HG02610 (cell line): ENCODE measurements around the gene NFILZ.

Experiments used
- ATAC-seq: cut with Tn5 transposase; IDR thresholded peaks from one replicate; pipeline ENCODE4 v1.9.1; 2021; ENCODE audit warnings: mild to moderate bottlenecking, moderate library complexity; ENCODE audit not compliant: unreplicated experiment

Gene NFILZ, protein sequence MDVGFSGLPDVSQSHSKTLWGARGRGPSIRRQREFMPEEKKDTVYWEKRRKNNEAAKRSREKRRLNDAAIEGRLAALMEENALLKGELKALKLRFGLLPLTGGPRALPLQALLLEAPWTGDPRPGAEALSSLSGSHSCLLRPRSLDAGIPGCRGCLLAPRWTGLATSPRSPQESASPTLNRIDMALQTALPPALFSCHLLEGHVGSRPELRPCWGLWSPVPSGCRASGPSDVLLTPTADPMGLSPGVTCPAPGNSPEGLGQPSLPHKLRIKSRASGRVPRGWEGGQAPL

DNA sequence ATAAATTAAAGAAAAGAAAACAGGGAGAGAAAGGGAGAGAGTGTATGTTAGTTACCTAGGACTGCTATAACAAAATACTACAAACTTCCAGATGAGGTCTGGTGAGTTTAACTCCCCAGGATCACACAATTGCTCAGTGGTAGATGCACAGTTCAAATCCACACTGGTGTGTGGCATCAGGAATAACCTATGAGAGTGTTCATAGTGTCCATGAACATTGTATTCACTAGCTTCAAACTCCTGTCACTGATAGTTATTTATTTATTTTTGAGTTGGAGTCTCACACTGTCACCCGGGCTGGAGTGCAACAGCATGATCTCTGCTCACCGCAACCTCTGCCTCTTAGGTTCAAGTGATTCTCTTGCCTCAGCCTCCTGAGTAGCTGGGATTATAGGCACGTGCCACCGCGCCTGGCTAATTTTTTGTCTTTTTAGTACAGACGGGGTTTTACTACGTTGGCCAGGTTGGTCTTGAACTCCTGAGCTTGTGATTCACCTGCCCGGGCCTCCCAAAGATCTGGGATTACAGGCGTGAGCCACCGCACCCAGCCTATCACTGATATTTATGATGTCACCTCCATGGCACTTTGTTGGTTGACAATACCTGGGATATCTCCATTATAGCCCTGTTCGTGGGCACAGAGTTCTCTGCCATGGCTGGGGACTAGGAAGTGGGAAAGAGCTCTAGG, at the start of gene NFILZ:
NFILZ (plus strand) TSS at position 638 of the 688 bp plus-strand sequence. CDS start 46,133 bp downstream, outside the sequence.
- ATAC-seq, result no peak

DNA sequence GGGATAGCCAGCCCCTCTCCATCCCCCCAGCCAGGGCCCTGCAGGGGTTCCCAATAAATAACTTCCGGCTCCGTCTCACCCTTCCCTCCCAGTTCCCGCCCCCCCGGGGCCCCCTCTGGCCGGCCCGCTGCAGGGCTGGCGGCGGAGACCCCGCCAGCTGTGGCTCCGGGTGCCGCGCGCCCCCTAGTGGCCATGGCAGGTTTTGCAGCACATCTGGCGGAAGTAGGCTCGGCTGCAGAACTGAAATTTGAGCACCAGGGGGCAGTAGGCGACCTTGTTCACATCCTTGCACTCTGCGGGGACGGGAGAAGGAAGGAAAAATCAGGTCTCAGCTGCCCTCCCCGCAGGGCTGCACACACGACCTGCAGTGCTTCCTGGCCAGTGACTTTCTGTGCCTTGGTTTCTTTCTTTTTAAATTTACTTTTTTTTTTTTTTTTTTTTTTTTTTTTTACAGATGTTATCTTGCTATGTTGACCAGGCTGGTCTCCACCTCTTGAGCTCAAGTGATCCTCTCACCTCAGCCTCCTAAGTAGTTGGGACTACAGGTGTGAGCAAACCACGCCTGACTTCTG, 49.6 kb upstream of the NFILZ start:
- ATAC-seq, result no peak

DNA sequence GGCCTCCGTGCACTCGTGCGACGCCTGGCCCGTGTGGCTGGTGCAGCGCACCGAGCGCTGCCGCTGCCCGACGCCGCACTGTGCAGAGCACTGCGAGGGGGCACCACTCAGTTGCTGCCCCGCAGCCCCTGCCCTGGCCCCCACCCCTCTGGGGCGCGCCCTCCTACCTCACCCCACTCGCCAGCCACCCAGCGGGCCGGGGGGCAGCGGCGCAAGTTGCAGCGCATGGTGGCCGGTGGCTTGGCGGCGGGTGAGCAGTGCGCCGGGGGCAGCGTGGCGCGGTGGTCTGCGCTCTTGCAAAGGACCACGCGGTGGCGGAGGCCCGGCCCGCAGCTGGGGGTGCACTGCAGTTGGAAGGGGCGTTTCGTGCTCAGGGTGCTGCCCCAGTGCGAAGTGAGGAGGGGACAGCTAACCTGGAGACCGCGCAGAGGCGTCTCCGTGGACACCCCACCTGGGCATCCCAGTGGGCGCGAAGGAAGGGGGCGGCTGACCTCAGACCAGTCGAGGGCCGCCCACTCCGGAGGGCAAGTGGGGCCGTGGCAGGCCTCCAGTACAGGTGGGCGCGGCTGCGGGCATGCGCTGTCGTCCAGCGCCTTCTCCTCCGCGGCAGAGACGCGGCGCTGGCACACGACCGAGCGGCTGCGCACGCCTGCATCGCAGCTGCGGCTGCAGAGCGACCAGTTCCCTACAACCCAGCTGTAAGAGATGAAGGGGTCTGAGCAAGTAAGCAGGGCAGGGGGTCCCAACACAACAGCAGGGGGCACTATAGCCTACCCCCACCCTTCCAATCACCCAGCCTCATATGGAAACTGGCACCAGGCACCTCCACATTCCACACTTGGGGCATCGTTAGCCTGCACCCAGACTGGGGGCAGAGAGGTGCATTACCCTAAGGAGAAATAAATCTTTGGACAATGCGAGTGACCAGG, 45.2 kb upstream of the NFILZ start:
- no peak for ATAC-seq

DNA sequence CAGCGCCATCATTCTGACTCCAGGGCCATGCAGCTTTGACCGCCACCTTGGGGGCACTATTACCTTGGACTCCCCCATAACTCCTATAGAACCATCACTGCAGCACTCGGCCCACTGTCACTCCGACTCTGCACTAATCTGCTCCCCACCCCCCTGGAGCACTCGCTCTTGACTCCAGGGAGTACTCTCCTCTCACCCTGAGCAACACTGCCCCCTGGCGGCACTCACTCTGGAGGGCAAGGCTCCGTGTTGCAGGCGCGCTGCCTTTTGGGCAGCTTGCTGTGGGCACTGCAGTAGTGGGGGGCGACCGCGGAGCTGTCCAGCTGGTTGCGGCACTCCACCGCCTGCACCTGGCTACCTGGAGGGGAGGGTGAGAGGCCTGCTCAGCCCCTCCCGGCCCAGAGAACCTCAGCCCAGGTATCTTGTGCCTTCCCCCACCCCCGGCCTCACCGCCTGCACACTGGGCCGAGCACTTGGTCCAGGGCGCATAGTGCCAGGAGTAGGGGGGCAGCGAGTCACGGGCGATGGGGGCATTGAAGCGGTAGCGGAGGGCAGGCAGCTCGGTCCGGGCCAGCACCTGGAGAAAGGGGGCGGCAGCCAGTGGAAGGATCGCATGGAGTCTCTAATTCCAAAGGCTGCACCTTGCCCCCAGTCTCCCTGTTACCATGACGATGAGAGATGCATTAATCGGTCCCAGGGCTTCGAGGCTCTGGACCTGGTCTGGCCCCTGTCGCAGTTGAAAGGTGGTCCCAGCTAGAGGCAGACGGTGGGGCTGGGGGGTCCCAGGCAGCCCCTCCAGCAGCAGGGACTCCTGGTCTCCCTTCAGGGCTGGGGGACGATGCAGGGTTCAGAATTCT, 44.3 kb upstream of the NFILZ start:
- no peak for ATAC-seq

DNA sequence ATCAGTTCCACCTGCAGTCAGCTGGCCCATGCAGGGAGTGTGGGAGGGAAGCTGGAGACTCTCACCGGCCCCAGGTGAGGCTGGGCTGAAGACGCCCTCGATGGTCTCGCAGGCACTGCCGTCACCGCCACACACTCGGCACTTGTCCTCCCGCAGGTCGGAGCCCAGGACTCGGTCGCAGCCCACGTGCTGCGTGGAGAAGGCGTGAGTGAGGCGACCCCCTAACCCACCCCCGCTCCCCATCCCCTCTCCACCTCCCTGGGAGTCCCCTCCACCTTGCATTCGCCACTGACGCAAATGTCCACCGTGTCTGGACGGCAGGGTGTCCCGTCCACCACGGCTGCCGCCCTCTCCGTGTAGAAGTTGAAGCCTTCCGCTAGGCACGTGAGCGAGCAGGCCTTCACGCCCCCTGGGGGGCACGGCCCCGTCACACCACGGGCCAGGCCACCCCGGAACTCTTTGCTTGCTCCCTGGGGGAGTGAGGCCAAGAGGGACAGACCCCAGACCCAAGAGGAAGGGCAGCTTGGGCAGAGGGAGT, 41.2 kb upstream of the NFILZ start:
- no peak for ATAC-seq

DNA sequence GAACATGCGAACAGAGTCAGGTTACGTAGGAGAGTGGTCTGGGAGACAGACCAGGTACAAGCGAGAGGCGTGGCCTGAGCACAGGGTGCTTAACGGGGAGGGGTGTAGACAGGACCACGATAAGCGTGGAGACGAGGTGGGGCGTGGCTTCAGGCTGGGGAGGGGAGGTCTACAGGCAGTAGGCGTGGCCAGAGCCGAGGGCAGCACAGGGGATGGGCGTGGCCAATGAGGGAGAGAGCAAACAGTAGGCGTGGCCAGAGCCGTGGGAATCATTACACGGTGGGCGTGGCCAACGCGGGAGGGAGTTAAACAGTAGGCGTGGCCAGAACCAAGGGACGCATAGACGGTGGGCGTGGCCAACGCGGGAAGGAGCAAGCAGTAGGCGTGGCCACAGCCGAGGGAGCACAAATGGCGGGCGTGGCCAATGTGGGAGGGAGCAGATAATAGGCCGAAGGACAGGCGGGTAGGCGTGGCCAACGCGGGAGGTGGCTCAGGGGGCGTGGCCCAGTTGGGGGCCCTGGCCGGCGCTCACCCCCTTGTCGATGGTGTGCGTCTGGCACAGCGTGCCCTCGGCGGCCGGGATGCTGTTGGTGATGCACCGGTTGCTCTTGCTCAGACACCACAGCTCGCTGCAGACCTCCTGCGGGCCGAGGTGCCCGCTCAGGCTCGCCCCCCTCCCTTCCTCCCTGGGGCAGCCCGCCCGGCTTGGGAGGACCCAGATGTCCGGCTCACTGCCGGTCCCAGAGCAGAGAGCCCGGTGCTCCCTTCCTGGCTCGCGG, 38.0 kb upstream of the NFILZ start:
- ATAC-seq, result no peak

DNA sequence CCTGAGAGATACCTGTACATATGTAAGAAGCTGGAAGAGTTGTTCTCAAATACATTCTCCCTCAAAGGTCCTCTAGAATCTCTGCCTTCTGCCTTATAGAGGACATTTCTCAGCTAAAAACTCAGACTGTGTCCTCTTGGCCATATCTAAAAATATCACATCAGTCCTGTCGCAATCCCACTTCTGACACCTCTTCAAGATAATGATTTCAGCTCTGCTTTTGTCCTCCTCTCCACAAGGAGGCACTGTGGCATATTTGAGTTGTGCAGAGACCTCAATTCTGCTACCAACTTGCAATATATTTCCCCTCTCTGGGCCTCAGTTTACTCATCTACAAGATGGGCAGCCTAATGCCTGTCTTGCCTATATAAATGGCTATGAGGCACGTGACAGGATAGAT, 36.5 kb upstream of the NFILZ start:
- ATAC-seq, result no peak

DNA sequence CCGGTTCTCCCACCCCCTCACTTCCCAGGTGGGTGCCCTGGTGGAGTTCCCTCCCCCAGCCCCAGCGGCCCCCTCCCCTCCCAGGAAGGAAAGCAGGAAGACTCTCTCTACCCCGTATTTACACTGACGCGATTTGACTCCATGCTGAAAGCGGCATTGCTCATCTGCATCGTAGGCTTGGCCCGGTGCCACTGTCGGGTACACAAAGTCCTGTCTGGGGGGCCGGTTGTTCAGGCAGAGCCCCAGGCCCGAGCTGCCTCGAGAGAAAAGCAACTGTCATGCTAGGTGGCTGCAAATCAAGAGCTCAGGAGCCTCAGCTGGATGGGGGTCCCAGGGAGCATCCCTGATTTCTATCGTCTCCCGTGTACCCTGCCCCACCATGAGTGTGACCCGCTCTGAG, 34.8 kb upstream of the NFILZ start:
- ATAC-seq, result no peak

DNA sequence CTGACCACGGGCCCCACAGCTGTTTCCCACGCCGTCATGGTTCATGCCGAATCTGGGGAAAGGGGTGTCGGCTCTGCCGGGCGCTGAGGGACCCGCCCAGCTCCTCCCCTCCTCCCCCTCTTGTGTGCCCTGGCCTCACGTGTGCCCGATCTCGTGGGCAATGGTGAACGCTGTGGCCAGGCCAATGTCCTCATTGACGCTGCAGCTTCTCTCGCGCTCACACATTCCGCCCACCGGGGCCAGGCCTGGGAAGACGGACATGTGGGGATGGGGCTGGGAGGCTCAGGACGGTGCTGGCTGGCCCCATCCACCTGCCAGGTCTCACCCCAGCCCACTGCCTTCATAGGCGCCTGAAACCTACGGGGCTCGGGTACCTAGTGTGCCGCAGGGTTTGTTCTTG, 34.3 kb upstream of the NFILZ start:
- ATAC-seq, result no peak

DNA sequence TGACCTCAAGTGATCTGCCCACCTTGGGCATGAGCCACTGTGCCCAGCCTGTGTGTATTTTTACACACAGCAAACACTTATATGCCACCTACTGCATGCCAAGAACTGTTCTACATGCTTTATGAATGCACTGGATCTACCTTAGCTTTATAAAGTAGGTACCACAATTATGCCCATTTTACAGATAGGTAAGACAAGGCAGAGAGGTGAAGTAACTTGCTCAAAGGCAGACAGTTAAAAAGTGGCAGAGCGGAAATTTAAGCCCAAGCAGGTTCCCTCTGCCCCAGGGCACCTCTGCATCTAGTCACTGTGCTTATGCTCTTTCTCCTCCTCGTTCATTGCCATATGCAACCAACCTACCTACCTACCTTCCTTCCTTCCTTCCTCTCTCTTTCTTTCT, 30.4 kb upstream of the NFILZ start:
- ATAC-seq, result no peak

DNA sequence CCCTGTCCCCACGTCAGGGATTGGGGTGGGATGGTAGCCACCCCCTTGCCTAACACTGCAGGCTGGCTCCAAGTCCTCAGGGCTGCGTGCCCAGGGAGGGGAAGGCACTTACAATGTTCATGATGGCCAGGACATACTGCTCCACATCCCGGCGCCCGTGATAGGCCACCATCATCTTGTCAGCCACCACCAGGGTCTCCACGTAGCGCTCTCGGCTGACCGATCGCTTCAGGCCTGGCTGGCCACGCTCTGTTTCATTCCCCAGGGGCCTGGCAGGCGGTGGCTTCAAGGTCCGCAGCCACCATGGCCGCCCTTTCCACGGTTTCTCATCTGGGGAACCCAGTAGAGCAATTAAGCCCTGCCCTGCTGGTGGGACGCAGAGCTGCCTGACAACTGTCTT, 29.6 kb upstream of the NFILZ start:
- no peak for ATAC-seq

DNA sequence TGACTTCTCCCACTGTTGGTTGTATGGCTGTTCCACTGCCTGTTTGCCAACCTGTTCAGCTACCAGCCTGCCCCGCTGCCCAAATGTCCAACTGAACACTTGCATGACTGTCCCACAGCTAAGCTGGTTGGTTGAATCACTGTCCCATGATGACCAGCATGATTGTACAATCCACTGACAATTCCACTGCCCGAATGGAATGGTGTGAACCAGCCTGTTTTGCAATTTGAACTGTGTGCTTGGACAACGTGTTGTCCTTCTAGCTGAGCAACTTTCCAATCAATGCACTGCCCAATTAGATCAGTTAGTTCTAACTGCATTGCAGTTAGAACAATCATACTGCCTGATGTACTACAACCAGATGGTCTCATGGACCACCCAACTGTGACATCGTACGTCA, 28.6 kb upstream of the NFILZ start:
- ATAC-seq, result no peak

DNA sequence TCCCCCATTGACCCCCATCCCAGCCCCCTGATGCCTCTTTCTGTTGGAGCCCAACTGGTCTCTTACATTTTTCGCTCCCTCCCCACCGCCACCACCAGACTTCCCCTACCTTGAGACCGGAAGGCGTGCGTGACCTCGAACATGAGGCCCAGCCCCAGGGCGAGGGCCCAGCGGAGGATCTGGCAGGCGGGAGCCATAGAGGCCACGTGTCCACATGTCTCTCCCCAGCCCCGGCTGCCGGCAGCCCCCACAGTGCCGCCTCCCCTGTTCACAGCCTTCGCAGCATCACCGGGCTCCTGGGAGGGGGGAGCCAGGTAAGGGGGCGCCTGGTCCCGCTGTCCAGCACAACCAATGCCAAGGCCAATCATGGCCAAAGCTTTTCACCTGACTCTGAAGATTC, 24.9 kb upstream of the NFILZ start:
- ATAC-seq, result no peak

DNA sequence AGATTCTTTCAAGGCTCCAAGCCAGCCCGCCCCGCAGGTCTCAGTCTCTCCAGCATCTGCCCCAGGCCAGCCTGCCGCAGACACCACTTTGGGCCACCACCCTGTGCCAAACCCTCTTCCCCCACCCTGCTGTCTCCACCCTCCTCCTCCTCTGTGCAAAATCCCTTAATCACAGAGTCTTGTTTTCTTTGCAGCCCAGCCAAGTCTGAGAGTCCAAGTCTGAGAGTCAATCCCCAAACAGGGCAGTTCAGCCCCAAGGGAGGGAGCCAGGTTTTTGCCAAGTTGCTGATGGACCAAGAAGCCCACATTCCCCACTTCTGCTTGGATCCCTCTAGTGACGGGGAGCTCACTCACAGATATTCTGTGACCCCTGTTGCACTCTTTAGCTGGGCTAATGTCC, 23.0 kb upstream of the NFILZ start:
- ATAC-seq, result no peak

DNA sequence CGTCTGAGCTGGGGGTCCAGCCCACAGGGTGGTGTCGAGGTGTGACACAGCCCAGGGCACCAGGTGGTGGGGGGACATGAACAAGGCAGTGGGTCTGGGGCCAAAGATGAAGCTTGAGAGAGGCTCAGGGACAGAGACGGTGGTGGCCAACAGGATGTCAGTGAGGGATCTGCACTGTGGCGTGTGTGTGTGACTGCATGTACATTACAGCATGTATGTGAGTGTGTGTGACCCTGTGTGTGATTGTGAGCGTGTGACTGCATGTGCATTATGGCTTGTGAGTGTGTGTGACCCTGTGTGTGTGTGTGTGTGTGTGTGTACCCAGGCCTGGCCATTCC, 21.5 kb upstream of the NFILZ start:
- no peak for ATAC-seq

DNA sequence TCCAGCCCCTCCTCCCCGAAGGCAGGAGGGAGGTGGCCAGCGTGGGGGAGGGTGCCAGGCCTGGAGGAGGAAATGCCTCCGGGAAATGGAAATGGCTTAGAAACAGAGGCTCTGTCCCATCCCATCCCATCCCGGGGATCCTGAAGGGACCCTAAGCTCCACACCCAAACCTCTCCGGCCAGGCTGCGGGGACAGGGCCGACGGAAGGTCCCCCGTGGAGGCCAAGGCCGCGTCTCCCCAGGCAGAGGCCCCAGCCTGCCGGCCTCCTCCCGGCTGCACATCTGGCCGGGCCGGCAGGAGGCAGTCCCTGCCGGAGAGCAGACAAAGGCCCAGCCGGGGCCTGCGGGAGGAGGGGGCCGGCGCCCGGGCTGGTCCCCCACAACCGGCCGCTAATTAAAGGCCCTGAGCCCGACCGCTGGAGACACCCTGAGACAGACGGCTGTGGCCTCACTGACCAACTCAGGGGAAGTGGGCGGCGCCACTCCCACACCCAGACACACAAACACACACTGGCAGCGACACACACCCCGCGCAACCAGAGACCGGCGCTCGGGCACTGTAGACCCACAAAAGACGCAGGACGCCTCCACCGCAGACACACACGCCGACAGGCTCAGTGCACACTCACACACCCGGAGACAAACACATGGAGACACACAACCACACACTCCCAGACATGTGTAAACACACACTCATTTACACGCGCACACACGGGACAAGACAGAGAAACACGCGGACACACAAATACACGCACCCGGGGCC, 21.0 kb upstream of the NFILZ start:
- ATAC-seq, result no peak

DNA sequence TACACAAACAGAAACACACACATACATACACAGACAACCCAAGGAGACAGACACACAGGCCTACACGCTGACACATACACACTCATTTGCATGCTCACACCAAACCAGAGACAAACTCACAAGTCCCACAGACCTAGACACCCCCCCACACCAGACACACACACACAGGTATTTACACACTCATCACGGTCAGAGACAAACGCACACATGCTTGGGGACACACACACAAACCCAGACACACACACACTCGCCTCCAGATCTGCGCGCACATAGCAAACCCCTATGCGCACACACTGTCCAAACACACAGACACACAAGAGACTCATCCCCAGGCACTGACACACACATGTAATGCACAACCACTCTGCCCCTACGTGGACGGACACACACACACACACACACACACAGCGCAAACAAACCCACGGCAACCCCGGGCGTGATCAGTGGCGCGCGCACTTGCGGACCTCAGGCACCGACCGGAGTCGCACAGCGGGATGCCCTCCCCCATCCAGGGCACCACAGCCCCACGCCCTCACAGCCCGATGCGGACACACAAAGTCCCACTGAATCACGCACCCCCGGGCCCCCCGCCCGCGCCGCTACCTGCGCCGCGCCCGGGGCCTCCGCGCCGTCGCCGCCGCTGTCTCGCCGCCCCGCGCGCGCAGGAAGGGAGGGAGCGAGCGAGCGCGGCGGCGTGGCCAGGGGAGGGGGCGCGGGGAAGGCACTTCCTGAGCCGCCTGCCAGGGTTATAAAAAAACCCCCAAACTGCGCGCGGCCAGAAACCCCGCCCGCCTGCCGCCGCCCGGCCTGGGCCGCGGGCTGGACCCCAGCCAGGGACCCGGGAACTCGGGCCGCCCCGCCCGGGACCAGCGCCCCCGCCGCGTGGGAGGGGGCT, 20.1 kb upstream of the NFILZ start, which contains the start of gene ADAMTS10:
ADAMTS10 (minus strand) TSS at position 675 of the 895 bp plus-strand sequence. CDS start 5,005 bp downstream, outside the sequence.
- ATAC-seq, result no peak

DNA sequence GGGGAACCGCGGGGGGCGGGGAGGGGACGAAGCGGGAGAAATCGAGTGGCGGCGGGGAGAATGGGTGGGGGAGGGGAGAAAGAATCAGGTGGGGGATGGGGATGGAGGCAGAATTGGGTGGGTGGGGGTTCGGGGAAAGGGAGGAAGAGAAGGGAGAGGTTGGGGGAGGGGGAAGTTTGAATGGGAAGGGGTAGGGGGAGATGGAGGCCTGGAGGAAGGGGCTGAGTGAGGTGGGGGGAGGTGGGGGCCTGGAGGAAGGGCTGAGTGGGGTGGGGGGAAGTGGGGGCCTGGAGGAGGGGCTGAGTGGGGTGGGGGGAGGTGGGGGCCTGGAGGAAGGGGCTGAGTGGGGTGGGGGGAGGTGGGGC, 19.5 kb upstream of the NFILZ start:
- no peak for ATAC-seq
